NOMO-1 (cell line): ENCODE data around the gene KPNA6.
"Not testable (repeated sequence)": the region's sequence is repeated elsewhere in the genome, so short reads cannot be mapped to it uniquely, and the experiment has no call there.

Experiments used
- DNase-seq, 2 experiments: peaks; one replicate each; lab custom pipeline; 2025; ENCODE audit not compliant: unreplicated experiment in 2 of 2; lab: John Stamatoyannopoulos, UW

KPNA6 gene

DNA sequence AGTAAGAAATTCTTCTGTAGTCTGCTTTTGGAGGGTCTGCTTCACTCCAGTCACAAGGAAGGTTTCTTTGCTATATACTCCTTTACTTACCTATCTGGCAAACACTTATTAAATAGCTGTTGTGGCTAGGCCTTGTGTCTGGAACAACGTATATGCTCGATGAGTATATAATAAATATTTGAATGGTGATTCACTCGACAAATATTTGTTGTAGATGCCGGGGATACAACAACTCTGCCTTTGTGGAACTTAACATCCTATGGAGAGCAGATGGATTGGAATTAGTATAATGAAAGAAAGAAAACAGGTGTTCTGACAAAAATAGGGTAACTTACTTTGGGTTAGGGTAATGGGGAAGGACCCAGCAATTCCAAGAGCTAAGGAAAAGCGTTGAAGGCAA is 31.1 kb downstream of the KPNA6 start:
- no peak for DNase-seq

DNA sequence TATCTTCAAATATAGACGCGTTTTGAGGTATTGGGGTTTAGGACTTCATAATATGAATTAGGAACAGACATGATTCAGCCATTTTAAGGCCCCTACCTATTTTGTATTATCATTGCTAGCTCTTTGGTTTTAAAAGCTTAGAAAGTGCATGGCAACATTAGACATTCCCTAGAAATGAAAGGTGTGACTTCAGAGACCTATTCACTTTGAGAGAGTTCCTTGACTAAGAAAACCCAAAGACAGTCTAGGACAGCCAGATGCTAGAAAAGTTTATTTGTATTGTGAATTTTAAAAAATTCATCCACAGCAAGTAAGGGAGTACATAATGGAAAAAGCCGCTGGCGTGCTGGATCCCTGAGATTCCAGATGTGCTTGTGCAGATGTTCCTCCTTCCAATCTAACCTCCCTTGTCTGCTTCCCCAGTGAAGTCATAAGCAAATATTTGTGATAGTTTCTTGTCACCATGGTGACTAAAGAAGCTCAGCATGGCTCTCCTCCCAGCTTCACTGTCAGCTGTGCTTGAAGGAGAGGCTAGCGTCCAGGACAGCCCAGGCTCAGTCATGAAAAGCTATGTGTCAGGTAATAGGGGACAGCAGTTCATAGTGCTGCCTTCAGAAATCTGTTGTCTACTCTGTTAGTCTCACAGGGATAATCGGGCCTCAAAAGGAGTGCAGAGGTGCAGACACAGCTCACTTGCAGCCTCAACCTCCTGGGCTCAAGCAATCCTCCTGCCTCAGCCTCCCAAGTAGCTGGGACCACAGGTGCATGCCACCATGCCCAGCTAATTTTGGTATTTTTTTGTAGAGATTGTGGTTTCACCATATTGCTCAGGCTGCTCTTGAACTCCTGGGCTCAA is 34.8 kb downstream of the KPNA6 start:
- DNase-seq, result no peak

DNA sequence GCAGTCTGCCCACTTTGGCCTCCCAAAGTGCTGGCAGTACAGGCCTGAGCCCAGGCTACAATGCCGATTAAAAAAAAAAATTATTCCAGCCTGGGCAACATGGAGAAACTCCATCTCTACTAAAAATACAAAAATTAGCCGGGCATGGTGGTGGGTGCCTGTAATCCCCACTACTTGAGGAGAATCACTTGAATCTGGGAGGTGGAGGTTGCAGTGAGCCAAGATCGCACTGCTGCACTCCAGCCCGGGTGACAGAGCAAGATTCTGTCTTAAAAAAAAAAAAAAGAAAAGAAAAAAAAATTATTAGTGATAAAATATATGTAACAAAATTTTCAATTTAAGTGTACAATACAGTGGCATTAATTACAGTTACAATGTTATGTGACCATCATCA is 35.4 kb downstream of the KPNA6 start:
- not testable (repeated sequence) for DNase-seq

DNA sequence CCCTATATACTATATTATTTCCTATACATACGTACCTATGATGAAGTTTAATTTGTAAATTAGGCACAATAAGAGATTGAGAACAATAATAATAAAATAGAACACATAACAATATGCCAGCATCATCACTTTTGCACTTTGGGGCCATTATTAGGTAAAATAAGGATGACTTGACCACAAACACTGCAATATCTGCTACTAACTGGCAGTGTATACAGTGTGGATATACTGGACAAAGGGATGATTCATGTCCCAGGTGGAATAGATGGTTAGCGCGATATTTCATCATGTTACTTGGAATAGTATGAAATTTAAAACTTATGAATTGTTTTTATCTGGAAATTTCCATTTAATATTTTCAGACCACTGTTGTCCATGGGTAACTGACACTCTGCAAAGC is 36.2 kb downstream of the KPNA6 start:
- no peak for DNase-seq

DNA sequence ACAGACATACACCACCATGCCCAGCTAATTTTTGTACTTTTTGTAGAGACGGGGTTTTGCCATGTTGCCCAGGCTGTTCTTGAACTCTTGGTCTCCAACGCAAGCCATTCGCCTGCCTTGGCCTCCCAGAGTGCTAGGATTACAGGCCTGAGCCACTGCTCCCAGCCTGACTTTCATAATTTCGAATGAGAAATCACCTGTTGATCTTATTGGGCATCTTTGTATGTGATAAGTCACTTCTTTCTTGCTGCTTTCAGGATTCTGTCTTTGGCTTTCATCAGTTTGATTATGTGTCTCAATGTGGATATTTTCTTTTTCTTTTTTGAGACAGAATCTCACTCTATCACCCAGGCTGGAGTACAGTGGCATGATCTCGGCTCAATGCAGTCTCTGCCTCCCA is 39.9 kb downstream of the KPNA6 start:
- not testable (repeated sequence) for DNase-seq

DNA sequence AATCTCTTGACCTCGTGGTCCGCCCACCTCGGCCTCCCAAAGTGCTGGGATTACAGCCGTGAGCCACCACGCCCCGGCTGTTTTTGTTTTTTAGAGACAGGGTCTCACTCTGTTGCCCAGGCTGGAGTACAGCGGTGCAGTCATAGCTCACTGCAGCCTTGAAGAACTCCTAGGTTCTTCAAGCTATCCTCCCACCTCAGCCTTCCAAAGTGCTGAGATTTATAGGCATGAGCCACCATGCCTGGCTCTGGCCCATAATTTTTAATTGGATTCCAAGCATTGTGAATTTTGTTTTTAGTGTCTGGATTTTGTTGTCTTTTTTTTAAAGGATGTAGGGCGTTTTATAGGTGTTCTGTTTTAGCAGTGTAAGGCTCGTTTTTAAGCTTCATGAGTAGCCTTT is 43.0 kb downstream of the KPNA6 start:
- no peak for DNase-seq

DNA sequence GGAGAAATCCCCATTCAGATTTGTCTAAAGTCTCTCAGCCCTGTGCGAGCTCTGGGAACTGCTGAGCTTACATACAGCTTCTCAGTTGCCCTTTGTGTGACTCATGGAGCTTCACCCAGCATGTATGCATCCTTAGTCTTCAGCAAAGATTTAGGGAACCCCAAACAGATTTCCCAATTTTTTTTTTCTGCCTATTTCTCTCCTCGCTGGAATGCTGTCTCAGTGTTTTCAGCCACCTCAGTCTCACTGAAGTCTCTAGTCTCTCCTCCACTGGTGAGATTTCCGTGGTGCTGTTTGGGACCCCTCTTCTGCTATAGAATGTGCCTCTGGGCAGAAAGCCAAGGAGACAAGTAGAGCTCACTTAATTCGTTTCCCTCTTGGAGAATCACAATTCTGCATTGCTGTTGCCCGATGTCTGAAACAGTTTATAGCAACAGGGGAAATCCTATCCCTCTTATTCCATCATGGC is 43.5 kb downstream of the KPNA6 start:
- DNase-seq, result no peak

DNA sequence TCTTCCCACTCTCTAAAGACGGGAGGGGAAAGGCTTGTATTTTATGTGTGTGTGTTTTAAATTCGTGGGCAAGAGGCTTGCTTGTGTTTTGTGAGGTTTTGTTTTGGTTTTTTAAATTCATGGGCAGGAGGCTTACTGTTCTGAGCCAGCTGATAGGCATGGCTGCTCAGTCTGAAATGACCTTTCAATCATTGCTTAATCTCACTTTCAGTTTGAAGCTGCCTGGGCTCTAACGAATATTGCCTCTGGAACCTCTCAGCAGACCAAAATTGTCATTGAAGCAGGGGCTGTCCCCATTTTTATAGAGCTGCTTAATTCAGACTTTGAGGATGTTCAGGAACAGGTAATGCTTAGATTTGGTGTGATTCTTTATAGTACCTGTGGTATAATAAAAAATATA is 51.3 kb downstream of the KPNA6 start:
- no peak for DNase-seq

DNA sequence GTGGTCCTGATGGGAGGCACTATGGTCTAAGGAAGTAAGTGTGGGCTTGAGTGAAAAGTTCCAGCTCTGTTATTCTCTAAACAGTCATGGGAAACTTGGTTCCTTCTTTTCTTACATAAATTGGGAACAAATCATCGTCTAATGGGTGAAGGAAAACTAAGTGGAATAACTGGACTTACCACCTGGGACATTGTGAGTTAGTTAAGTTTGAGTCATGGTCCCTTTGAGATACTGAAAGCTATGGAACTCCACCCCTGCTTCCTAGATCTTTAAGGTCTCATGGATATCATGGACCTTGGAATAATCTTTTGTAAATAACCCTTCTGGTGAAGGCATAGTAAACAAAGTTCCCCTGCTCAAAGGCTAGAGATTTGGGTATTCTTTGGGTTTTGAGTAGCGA is 55.5 kb downstream of the KPNA6 start:
- no peak for DNase-seq

DNA sequence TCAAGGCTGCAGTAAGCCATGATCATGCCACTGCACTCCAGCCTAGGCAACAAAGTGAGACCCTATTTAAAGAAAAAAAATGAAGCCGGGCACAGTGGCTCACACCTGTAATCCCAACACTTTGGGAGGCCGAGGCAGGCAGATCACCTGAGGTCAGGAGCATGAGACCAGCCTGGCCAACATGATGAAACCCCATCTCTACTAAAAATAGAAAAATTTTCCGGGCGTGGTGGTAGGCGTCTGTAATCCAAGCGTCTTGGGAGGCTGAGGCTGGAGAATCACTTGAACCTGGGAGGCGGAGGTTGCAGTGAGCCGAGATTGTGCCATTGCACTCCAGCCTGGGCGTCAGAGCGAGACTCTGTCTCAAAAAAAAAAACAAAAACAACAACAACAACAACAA is 57.8 kb downstream of the KPNA6 start:
- not testable (repeated sequence) for DNase-seq

DNA sequence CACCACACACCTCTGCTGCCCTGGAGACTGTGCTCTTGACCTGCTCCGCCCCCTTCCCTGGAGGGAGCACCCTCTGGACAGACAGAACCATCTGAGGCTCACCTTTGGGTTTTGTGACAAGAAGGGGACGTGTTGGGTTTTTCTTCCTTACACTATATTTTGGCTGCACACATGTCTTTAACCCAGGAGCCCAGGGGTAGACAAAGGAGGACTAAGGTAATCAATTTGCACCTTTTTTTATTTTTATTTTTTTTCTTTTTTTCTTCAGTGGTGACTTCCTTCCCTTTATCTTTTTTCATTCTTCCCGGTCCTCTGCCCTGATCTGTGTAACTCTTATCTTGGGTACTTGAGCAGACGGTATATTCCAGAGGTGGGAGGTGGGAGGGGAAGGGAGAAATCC is 63.1 kb downstream of the KPNA6 start:
- no peak for DNase-seq

DNA sequence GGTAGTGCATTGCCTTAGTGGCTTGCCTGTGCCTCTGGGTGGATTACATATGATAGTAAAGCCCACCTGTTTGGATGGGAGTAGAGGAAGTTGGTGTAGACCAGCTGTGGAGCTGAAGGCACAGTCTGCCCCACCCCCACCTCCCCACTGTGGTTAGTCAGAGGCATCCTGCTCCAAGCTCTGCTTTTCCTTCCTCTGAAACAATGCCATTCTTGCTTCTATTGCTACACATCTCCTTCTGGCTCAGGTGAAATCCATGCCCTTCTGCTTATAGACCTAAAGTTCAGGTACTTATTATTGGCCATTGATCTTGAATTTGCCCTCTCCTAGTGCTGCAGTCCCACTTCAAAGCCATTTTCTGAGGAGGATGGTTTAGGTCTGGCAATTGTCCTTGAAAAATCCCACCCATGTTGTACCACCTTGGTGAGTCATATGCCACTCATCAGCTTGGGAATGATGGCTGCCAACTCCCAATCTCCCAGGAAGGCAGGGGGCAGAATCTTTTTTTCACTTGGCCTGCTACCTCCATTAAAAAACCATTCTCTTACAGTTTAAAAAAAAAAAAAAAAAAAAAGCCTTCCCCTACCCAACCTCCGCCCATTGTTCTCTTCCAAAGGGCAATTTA is 64.9 kb downstream of the KPNA6 start:
- no peak for DNase-seq

DNA sequence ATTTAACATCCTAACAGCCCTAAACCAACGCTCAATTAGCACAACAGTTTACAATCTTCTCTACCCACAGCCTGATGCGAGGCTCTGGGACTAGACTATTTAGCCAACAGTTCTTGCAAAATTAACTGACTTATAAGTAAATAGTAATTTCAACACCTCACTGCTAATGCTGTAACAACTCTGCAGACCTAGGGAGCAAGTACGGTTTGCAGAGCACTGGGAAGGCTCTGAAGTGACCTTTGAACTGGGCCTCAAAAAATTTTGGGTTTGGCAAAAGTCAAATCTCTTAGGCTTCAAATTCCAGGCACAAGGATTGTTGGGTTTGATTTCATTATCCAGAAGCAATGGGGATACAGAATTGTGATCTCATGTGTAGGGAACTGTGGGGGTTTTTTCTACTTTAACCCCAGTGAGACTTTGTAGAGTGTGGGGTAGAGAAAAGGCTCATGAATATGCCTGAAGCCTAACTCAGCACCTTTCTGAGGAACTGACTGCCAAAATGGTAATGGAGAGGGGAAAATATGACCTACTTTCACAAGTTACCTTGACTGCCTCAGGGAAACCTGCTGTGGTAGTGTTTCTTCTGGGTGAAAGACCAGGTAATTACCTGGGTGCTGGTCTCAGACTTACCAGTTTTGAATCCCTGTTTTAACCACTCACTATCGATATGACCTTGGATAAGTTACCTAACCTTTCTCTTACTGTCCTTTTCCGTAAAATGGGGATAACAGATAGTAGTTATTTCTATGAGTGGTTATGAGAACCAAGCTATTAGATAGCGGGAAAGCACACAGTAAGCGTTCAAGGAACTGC is 70.7 kb downstream of the KPNA6 start:
- DNase-seq, result peak; percentile 88 to 90

DNA sequence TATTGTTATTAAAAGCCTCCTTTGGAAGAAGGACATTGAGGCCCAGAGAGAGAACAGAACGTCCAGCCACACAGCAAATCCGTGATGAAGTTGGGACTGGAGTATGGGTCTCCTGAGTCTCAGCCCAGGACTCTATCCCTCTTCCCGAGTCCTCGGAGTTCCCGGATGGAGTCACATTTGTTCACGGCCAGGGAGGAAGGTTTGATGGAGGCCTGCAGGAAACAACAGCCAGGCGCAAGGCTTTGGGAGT is 71.3 kb downstream of the KPNA6 start:
- no peak for DNase-seq

DNA sequence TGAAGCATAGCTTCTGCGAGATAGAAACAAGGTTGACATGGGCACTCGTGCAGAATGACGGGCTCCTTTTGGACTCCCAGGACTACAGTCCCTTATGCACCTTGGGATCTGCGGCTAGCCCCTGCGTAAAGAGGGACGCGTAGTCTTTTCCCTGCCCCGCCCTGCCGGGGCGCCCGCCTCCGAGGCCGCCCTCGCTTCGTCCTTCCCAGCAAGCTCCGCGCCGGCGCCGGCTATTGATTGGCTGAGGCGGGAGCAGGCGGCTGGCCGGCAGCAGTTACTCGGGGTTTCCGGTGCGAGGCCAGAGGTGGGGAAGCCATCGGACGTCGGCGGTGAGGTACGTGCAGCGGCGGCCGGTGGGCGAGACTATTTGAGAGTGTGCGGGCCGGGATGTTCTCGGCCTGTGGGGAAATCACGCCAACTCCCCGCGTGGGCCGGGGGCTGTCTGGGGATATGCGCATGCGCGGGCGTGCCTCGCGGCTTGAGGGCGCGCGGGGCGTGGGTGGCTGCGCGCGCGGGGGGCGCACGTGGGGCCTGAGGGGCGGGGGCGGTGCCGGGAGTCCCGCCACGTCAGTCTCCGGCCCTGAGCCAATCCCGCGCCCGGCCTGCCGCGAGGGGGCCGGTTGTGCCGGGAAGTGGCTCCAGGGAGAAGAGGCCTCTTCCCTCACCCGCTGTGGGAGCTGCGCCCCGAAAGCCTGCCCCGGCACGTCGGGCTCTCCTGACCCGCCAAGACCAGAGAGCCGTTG is 71.8 kb downstream of the KPNA6 start, which contains the start of gene TXLNA:
TSS of gene TXLNA (plus strand) at position 233 of the 743 bp plus-strand sequence. CDS start 671 bp downstream, outside the sequence.
- DNase-seq, result peak; percentile 87 to 95

DNA sequence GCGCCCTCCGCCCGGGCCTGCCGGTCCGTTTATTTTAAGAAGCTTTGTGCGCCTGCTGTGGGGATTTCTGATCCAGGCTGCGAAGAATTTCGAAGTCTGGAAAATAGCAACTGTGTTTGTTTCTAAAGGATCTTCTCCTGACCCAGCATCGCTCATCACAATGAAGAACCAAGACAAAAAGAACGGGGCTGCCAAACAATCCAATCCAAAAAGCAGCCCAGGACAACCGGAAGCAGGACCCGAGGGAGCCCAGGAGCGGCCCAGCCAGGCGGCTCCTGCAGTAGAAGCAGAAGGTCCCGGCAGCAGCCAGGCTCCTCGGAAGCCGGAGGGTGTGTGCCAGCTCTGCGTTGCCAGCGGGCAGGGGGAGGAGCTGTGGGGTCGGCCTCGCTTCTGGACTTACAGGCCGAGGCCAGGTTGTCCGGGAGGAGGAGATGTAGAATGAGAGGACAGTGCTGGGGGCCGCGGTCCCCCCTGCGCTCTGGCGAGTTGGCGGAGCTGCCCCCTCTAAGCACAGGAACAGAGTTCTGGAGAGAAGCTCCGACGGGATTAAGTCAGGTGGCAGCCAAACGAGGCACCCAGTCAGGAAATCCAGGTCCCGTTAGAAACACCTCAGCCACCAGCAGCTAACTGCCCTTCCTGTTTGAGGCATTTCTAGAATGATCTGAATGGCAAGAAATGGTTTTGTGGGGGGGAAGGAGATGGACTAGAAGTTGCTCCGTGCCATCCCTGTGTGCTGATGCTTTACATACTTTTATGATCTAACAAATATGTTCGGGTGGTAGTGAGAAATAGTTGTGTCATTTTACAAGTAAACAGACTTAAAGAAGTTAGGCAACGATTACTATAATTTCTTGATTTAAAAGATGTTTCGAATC is 72.6 kb downstream of the KPNA6 start:
- peak in 1 of 2 experiments; percentile 30 for DNase-seq

DNA sequence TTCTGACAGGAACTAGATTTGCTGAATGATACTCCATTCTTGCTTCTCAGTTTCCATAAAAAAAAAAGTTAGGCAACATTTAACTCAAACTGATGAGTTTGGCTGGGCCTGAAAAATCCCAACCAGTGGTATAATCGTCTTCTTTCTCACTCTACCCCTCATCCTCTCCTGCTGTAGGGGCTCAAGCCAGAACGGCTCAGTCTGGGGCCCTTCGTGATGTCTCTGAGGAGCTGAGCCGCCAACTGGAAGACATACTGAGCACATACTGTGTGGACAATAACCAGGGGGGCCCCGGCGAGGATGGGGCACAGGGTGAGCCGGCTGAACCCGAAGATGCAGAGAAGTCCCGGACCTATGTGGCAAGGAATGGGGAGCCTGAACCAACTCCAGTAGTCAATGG is 73.2 kb downstream of the KPNA6 start:
- no peak for DNase-seq

DNA sequence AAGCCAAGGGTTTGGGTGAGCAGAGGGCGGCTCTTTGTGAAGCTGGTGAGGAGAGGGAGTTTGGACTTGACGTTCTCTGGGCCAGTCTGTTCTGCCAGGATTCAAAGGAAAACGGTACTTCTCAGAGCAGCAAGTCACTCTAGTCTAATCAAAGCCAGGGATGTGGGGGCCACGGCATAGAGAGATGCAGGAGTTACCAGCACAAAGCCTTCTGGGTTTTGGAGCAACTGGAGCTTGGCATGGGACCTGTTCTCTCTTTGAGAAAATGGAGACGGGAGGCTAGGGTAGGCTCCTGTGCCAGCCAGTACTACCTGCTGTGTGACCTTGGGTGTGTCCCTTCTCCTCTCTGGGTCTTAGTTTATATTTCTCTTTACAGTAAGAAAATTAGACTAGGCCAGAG is 73.7 kb downstream of the KPNA6 start:
- DNase-seq, result no peak

DNA sequence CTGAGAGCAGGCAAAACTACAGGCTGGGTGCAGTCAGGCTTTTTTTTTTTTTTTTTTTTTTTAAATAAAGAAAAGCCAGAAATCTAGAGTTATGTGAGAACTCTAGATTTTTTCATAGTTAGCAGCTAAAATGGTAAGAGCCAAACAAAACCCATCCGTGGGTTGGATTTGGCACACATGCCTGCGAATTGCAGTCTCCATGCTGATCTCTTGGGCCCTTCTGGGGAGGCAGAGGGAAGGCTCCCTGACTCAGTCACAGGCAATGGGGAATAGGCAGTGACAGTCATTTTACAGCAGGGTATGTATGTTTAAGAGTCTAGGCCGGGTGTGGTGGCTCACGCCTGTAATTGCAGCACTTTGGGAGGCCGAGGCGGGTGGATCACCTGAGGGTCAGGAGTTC is 74.2 kb downstream of the KPNA6 start:
- DNase-seq, result no peak

DNA sequence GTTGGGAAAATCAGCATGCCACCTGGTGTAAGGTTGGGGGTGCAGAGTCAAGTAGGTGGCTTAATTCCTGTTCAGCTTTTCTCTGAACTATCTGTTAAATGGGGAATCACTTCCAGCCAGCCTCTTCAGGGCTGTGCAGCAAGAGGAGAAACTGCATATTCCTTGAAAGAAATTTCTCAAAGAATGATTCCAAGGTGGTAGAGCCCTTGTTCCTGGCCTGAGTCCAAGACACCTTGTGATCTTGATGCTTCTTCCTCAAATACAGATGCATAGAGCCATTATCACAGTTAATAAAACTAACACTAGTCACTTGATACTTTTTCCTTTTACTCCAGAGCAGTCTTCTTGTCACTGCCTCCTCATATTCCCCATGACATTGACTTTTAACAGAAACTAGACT is 76.8 kb downstream of the KPNA6 start:
- no peak for DNase-seq
